Activated B cell treated with CpG ODN at 0.5 μM for 24 hours (primary cell): ENCODE measurements around the gene RTN4. TPM values are rescaled to one million over a fixed set of nuclear protein-coding genes. Genes with fewer than 3 reads are reported as not detected.

Experiments
- ATAC-seq: fragments of 200-7000 bp; cut with Tn5 transposase; one replicate; pipeline ENCODE4 v1.10.0; 2021; ENCODE audit warnings: low read depth, mild to moderate bottlenecking, moderate library complexity
- CTCF ChIA-PET: fragments of 350-600 bp; sonication (Branson Sonifier 250); formaldehyde crosslinking; loops from one replicate; lab custom pipeline; 2021; ENCODE audit warnings: antibody characterized with exemption; lab: Charles Lee
- POLR2A ChIA-PET: fragments of 350-600 bp; sonication (Branson Sonifier 250); formaldehyde crosslinking; loops from one replicate; lab custom pipeline; 2021; ENCODE audit warnings: antibody characterized with exemption; lab: Charles Lee
- DNase-seq: peaks from one replicate; pipeline ENCODE4 v3.0.0; 2022
- H3K27ac Mint-ChIP-seq: one replicate; pipeline ENCODE4 v1.8.0; 2020; ENCODE audit warnings: mixed read lengths
- H3K27me3 Mint-ChIP-seq: one replicate; pipeline ENCODE4 v1.8.0; 2021; ENCODE audit warnings: mixed read lengths
- H3K36me3 Mint-ChIP-seq: one replicate; pipeline ENCODE4 v1.8.0; 2021; ENCODE audit warnings: low read depth, mixed read lengths
- H3K4me1 Mint-ChIP-seq: one replicate; pipeline ENCODE4 v1.8.0; 2021; ENCODE audit warnings: mixed read lengths
- H3K4me3 Mint-ChIP-seq: one replicate; pipeline ENCODE4 v1.8.0; 2020; ENCODE audit warnings: mild to moderate bottlenecking, mixed read lengths
- H3K9me3 Mint-ChIP-seq: one replicate; pipeline ENCODE4 v1.8.0; 2020; ENCODE audit warnings: mixed read lengths
- CTCF ChIP-seq: fragments of 200-600 bp; IDR thresholded peaks from one replicate; pipeline ENCODE4 v1.8.0; 2022; ENCODE audit warnings: antibody characterized with exemption, mild to moderate bottlenecking
- intact Hi-C: fragments of 100-400 bp; cut with micrococcal nuclease; formaldehyde crosslinking; loops from one replicate; pipeline ENCODE4 v1.15.1; 2024
- total RNA-seq: library from RNA; stranded (reverse); gene quantifications from 2 replicates; pipeline ENCODE4 v1.2.3, GENCODE V29; 2022

The RTN4 gene
- total RNA-seq, 1 donor from 2014 or later = 60.5 TPM

- intact Hi-C loops = no loop called here
- POLR2A ChIA-PET = no interaction called here
- no peak for ATAC-seq
These were observed 74.4 kb downstream of the RTN4 start for GRCh38 chr2:54975598-54976492.

GRCh38 chr2:54975175-54975574 lies 75.1 kb downstream of the RTN4 start:
- ChIA-PET POLR2A (no interaction called here), CTCF (interaction anchor here (0.7 kb wide), 1 partner anchor 75 kb away, joined by 3 read pairs; the partner anchor contains the start of gene RTN4)
- Mint-ChIP-seq H3K27me3 (no peaks in the 10 kb centered on the region), H3K4me3 (no peak overlapping the region), H3K9me3 (no peaks in the 10 kb centered on the region), H3K4me1 (peaks cover 23% of the 10 kb centered on the region), H3K27ac (no peak overlapping the region), H3K36me3 (peaks cover 49% of the 10 kb centered on the region)
- intact Hi-C loops = no loop called here
- DNase-seq (no peak), ATAC-seq (no peak)
- TF ChIP-seq CTCF = no peak

More at GRCh38 chr2:54975598-54976492, 74.4 kb downstream of the RTN4 start:
- peaks cover 23% of the 10 kb centered on the region for H3K4me1 Mint-ChIP-seq
- peaks cover 46% of the 10 kb centered on the region for H3K36me3 Mint-ChIP-seq
- H3K27me3 Mint-ChIP-seq = no peaks in the 10 kb centered on the region
- CTCF ChIA-PET = interaction anchor here (0.7 to 1.4 kb wide), 2 partner anchors 10 to 74 kb away, joined by 3 read pairs; partner anchors contain the start of gene RTN4
- no peak overlapping the region for H3K4me3 Mint-ChIP-seq
- DNase-seq = no peak
- TF ChIP-seq CTCF = no peak
- H3K27ac Mint-ChIP-seq = no peak overlapping the region
- no peaks in the 10 kb centered on the region for H3K9me3 Mint-ChIP-seq

GRCh38 chr2:54969940-54970338 lies 80.3 kb downstream of the RTN4 start:
- Mint-ChIP-seq H3K4me3 (no peak overlapping the region), H3K4me1 (peaks cover 9% of the 10 kb centered on the region), H3K27me3 (no peaks in the 10 kb centered on the region), H3K27ac (no peak overlapping the region), H3K9me3 (no peaks in the 10 kb centered on the region), H3K36me3 (peaks cover 77% of the 10 kb centered on the region)
- intact Hi-C loops = no loop called here
- ChIA-PET CTCF (no interaction called here), POLR2A (no interaction called here)
- no peak for DNase-seq
- no peak for ATAC-seq
- TF ChIP-seq CTCF = no peak

- H3K9me3 Mint-ChIP-seq = no peaks in the 10 kb centered on the region
- no peak overlapping the region for H3K4me3 Mint-ChIP-seq
- H3K36me3 Mint-ChIP-seq = peaks cover 74% of the 10 kb centered on the region
- ATAC-seq (no peak), DNase-seq (no peak)
- H3K27ac Mint-ChIP-seq = no peak overlapping the region
- CTCF ChIA-PET = no interaction called here
- intact Hi-C loops = no loop called here
- POLR2A ChIA-PET = no interaction called here
- H3K4me1 Mint-ChIP-seq = peaks cover 9% of the 10 kb centered on the region
- TF ChIP-seq CTCF = no peak
- no peaks in the 10 kb centered on the region for H3K27me3 Mint-ChIP-seq
These were observed 80.8 kb downstream of the RTN4 start for GRCh38 chr2:54969295-54969939.
